Esophagus (tissue), 2 donors: ENCODE data around the gene AATF. TPM values are rescaled to one million over a fixed set of nuclear protein-coding genes. Genes with fewer than 3 reads are reported as not detected.
A peak's percentile ranks its signal among the peaks of the same experiment; 100 is the strongest.

Experiments
- H3K27ac ChIP-seq, 2 donors: one replicate each; pipeline ENCODE4 v1.5.1; 2013; ENCODE audit warnings: low read depth in 2 of 2, mild to moderate bottlenecking in 2 of 2, inconsistent platforms in 1 of 2, low read length in 1 of 2, moderate library complexity in 1 of 2
- H3K27me3 ChIP-seq, 2 donors: one replicate each; pipeline ENCODE4 v1.6.1; 2013; ENCODE audit warnings: low read length in 2 of 2, control low read depth in 1 of 2, mild to moderate bottlenecking in 1 of 2; ENCODE audit not compliant: insufficient read depth in 2 of 2, control insufficient read depth in 1 of 2
- H3K36me3 ChIP-seq, 2 donors: one replicate each; pipeline ENCODE4 v1.6.1; 2013; ENCODE audit warnings: low read length in 1 of 2; ENCODE audit not compliant: control insufficient read depth in 2 of 2, insufficient read depth in 2 of 2
- H3K4me1 ChIP-seq, 2 donors: one replicate each; pipeline ENCODE4 v1.6.1; 2013; ENCODE audit warnings: low read length in 1 of 2; ENCODE audit not compliant: control insufficient read depth in 2 of 2, insufficient read depth in 2 of 2
- H3K4me3 ChIP-seq, 2 donors: one replicate each; pipeline ENCODE4 v1.5.1; 2013; ENCODE audit warnings: low read length in 2 of 2, mild to moderate bottlenecking in 2 of 2, low read depth in 1 of 2, moderate library complexity in 1 of 2
- H3K9me3 ChIP-seq, 2 donors: one replicate each; pipeline ENCODE4 v1.6.1; 2013; ENCODE audit warnings: mild to moderate bottlenecking in 2 of 2, low read depth in 1 of 2, low read length in 1 of 2, moderate library complexity in 1 of 2; ENCODE audit not compliant: control insufficient read depth in 2 of 2, insufficient read depth in 1 of 2
- WGBS, 2 donors: extraction: QIAGEN DNeasy Blood & Tissue Kit; methylation state at CpG; one replicate each; pipeline ENCODE4 v1.1.7; 2013; 5-methylcytosine and 5-hydroxymethylcytosine counted together
- polyA plus RNA-seq, 2 donors: library from polyadenylated mRNA; stranded (reverse); fragments of 200-250 nt; gene quantifications; one replicate each; pipeline ENCODE4 v1.2.3, GENCODE V29; 2013
- donor health status: healthy with polysubstance abuse.
- donor health status: Bipolar disorder and iron deficiency.

The AATF gene
- polyA plus RNA-seq, 2 donors = 17.4 to 25.7 TPM

DNA sequence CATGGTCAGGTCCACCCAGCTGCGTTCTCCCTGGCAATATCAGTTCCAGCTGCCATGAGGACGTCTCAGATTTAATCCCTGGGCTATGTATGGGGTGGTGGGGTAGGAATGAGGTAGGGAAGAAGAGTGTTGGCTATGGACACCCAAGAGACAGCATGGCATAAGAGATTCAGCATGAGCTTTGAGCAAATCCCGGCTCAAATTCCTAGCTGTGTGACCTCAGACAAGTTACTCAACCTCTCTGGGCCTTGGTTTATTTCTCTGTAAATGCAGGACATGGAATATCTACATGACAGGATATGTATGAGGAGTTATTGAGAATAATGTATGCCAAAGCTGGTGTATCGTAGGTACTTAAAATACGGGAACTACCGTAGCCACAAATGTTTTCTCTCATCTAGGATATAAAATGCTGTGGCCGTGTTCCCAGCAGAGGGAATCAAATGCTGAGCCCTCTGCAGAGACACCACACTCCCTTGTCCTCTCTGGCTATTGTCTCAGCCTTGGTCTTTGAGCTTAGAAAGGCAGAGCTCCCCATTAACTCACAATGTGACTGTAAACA lies 29.3 kb upstream of the AATF start:
- H3K27me3 ChIP-seq = no peaks in the 10 kb centered on the region

DNA sequence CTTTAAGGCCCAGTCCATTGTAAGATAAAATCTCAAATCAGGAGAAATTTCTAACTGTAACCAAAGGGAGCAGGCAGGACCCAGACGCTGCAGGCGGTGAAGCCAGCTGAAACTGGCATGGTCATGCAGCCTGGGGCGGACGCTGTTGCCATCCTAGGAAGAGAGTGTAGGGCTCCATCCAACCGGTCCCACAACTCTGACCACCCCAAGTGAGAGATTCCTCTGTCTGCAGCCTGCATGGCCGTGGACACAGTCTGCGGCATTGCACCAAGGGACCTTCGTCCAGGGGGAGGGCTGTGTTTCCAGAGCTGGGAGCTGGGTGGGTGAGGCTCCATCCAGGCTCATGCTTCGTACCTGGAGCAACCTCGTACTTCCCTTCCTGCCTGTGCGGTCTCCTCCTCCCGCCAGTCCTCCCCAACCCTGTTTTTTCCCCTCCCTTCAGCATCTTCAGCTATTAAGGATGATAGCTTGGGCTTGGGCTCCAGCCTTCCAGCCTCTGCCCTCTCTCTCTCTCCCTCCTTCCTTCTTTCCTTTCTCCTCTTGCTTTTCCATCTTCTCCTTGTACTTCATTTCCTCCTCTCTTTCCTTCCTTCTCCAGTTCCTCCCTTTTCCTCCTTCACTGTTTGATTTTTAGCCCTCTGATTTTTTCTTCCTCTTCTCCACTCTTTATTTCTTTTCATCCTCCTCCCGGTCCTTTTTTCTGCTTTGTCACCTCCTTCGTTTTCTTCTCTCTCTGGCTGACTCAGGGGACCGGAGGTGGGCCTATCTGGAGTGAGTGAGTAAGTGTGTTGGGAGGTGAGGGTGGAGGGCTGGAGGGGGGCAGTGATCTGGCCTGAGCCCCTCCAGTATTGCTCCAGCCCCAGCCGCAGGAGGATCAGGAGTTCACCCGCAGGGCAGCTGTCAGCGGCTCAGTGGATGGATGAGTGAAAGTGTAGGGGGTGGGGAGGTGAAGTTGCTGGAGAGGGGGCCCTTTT lies 28.4 kb upstream of the AATF start:
- Histone ChIP-seq H3K27ac (peak overlapping the region in 1 of 2 donors; percentile 80), H3K4me3 (no peak overlapping the region), H3K27me3 (no peaks in the 10 kb centered on the region), H3K36me3 (no peaks in the 10 kb centered on the region), H3K4me1 (peaks cover 3 to 4% of the 10 kb centered on the region in 2 donors), H3K9me3 (no peaks in the 10 kb centered on the region)
- WGBS, 2 donors = 41 to 49% methylated on average over 18 of the region's 18 CpGs

More for the DNA sequence above, 29.3 kb upstream of the AATF start:
- 81 to 84% methylated on average over 7 of the region's 7 CpGs for WGBS, 2 donors
- Histone ChIP-seq H3K4me3 (no peak overlapping the region), H3K9me3 (no peaks in the 10 kb centered on the region), H3K4me1 (peaks cover 3 to 4% of the 10 kb centered on the region in 2 donors), H3K27ac (no peak overlapping the region), H3K36me3 (no peaks in the 10 kb centered on the region)

DNA sequence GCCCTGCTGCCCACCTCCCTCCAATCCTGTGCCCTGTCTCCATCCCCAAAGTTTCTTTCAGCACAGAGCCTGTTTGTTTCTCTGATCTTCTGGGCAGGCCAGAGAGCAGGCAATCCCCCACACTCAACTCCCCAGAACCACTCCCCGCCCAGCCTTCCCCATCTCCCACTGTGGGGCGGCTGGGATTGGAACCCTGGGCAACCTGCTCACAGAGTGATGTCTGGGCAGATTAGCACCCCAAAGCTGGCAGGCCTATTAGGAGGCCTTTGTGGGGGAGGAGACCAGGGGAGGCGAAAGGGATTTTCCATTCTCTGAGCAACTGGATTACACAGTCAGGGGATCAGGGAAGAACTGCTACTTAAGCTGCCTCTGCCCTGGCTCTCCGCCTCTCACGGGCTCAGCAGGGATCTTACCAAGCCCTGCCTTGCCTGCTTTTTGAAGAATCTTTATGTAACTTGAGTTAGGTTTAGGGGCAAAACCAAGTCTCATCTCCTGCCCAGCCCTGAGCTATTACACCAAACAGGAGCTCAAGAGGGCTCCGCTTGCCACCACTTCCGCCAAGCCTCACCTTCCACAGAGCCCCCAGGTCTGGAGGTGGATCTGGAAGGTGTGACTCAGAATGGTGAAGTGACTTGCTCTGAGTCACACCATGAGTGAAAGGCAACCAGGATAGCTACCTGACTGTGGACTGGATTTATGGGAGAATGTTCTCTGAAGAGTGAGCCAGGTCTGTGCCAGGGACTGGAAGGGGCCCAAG lies 27.5 kb upstream of the AATF start:
- Histone ChIP-seq H3K4me1 (peaks cover 3 to 4% of the 10 kb centered on the region in 2 donors), H3K27ac (peak overlapping the region; percentile 16 to 80), H3K27me3 (no peaks in the 10 kb centered on the region), H3K36me3 (no peaks in the 10 kb centered on the region), H3K9me3 (no peaks in the 10 kb centered on the region), H3K4me3 (no peak overlapping the region)
- 38 to 54% methylated on average over 7 of the region's 7 CpGs for WGBS, 2 donors

DNA sequence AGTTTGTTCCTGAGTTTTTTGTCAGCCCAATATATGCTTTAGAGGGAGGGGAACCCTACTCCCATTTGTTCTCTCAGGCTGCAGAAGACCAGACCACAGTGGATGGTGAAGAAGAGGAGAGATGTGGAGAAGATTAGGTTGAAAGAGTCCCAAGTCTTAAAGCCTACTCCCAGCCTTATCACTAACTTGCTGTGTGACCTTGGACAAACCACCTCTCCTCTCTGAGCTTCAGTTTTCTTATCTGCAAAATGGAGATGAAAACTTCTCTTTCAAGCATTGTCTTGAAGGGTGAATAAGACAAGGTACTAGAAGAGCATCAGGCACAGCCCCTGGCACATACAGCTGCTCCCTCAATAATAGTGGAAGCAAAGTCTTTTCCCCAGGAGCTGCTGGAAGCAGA lies 26.6 kb upstream of the AATF start:
- Histone ChIP-seq H3K36me3 (no peaks in the 10 kb centered on the region), H3K4me1 (peaks cover 3 to 4% of the 10 kb centered on the region in 2 donors), H3K27me3 (no peaks in the 10 kb centered on the region), H3K9me3 (no peaks in the 10 kb centered on the region), H3K27ac (no peak overlapping the region), H3K4me3 (no peak overlapping the region)

DNA sequence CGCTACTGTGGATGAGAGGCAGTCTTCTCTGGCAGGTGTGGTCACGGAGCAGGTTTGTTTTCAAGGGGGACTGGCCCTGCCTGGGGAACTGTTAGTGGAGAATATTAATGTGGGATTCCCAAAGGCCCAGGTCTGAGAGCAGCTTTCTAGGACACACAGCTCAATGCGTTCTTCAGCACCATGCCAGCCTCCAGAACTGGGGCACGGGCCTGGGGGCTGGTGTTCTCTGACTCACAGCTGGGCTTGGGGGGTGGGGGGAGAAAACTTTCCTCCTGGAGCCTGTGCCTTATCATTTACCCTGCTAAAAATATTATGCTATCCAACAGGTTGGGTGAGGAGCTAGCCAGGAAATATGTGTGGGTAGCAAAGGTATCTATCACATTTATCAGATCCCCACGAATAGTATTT lies 24.9 kb upstream of the AATF start:
- WGBS, 2 donors = 41 to 55% methylated on average over 5 of the region's 5 CpGs
- Histone ChIP-seq H3K36me3 (no peaks in the 10 kb centered on the region), H3K9me3 (no peaks in the 10 kb centered on the region), H3K4me3 (no peak overlapping the region), H3K27me3 (peaks cover 0 to 3% of the 10 kb centered on the region in 2 donors), H3K4me1 (peaks cover 3 to 4% of the 10 kb centered on the region in 2 donors), H3K27ac (no peak overlapping the region)

DNA sequence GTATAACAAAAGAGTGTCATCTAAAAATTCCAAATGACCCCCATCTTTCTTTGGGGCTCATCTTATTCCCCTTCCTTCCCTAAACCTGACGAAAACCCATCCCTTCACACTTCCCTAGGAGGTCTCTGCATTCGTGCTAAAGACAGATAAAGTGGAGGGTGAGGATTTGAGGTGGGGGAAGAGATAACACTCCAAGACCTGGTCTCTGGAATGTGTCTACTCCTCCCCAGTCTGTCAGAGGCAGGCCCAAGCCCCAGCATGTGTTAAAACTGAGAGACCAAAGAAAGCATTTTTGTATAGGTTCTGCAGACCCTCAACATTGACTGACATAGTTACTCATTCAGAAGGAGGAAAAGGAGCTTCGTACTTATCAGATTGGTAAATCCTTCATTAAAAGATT lies 22.5 kb upstream of the AATF start:
- H3K27ac ChIP-seq = no peak overlapping the region
- WGBS, 2 donors = 83 to 87% methylated on average over 3 of the region's 3 CpGs

DNA sequence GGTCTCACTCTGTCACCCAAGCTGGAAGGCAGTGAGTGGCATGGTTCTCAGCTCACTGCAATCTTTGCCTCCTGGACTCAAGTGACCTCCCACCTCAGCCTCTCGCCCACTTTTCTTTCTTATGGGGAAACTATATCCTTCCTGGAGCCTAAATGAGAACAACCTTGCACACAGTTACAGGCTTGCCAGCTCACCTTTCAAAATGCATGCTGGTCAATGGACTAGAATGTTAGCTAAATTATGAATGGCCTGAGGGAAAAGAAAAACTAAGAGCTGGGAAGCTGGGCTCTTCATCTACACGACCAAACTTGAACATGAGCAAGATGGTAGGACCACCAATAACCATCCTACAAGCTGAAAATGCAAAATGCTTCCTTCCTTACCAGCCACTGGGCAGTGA lies 22.1 kb upstream of the AATF start:
- peaks cover under 1 to 2% of the 10 kb centered on the region in 2 donors for H3K4me1 ChIP-seq
- no peak overlapping the region for H3K27ac ChIP-seq
- H3K36me3 ChIP-seq = no peaks in the 10 kb centered on the region
- 79% methylated on average over 2 of the region's 2 CpGs for WGBS, 2 donors
- H3K27me3 ChIP-seq = peaks cover 6 to 14% of the 10 kb centered on the region in 2 donors
- H3K9me3 ChIP-seq = peaks cover 0 to 2% of the 10 kb centered on the region in 2 donors
- no peak overlapping the region for H3K4me3 ChIP-seq

More for the DNA sequence above, 22.5 kb upstream of the AATF start:
- Histone ChIP-seq H3K27me3 (peaks cover 4 to 10% of the 10 kb centered on the region in 2 donors), H3K9me3 (peaks cover 0 to 2% of the 10 kb centered on the region in 2 donors), H3K4me3 (no peak overlapping the region), H3K36me3 (no peaks in the 10 kb centered on the region), H3K4me1 (no peaks in the 10 kb centered on the region)

DNA sequence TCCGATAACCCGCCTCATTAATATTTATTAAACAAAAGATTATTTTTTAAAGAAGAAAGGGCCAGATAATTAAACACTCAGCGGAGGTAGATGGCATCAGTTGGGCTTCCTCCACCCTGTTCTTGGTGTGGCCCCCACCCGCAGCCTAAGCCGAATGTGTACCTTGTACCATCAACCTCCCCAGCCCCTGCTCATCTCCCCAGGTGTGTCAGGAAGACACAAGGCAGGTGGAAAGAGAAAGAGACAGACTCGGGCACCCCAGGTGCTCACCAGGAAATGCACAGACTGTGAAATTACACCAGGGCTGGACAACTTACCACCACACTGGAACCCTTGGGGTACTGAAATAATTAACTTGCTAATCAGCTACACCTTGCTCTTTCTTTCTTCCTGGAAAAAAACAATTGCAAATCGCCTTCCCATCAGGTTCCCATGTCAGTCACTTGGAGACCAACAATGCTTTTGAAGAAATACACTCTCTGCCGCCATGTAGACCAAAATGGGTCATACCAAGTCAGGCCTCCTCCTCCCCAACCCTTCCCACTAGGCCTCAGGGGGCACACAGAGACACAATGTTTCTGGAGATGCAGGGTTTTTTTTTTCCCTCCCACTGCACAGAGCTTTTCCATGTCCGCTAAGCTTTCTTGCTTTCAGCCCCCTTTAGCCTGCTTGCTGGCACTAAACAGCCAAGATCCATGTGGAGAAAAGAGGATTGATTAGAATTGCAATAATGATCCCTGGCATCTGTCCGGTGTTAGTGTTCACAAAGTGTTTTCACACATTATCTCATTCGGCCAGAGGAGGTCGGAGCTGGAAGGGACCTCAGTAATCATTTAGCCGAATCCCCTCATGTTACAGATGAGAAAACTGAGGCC lies 20.0 kb upstream of the AATF start:
- peaks cover 6 to 27% of the 10 kb centered on the region in 2 donors for H3K27me3 ChIP-seq

More for the DNA sequence above, 20.0 kb upstream of the AATF start:
- 46 to 60% methylated on average over 13 of the region's 13 CpGs for WGBS, 2 donors
- Histone ChIP-seq H3K9me3 (peaks cover 0 to 4% of the 10 kb centered on the region in 2 donors), H3K27ac (no peak overlapping the region), H3K36me3 (no peaks in the 10 kb centered on the region), H3K4me3 (no peak overlapping the region), H3K4me1 (peaks cover 11 to 13% of the 10 kb centered on the region in 2 donors)
